Sigmoid colon (tissue), 7 donors: ENCODE data around the gene GMDS. TPM values are rescaled to one million over a fixed set of nuclear protein-coding genes. Genes with fewer than 3 reads are reported as not detected.

Experiments
- DNase-seq: peaks from one replicate; pipeline ENCODE4 v3.0.0-alpha.2; 2019
- H3K27ac ChIP-seq, 4 donors: fragments of 200-600 bp; sonication (generic); one replicate each; pipeline ENCODE4 v1.5.1; 2016 to 2019; ENCODE audit warnings: mild to moderate bottlenecking in 1 of 4
- H3K27me3 ChIP-seq, 3 donors: fragments of 200-600 bp; sonication (generic); one replicate each; pipeline ENCODE4 v1.5.1; 2019; ENCODE audit warnings: mild to moderate bottlenecking in 1 of 3
- H3K36me3 ChIP-seq, 4 donors: fragments of 200-600 bp; sonication (generic); one replicate each; pipeline ENCODE4 v1.5.1; 2016 to 2019
- H3K4me1 ChIP-seq, 4 donors: fragments of 200-600 bp; sonication (generic); one replicate each; pipeline ENCODE4 v1.5.1; 2017 to 2019
- H3K4me3 ChIP-seq, 4 donors: fragments of 200-600 bp; sonication (generic); one replicate each; pipeline ENCODE4 v1.5.1; 2017 to 2019; ENCODE audit warnings: mild to moderate bottlenecking in 2 of 4, moderate library complexity in 1 of 4
- H3K9me3 ChIP-seq, 4 donors: fragments of 200-600 bp in 3 of 4; sonication (generic) in 3 of 4; one replicate each; pipeline versions ENCODE4 v1.5.1 to v1.6.1; 2013 to 2019
- EP300 ChIP-seq, 4 donors: sonication (generic); formaldehyde crosslinking; IDR thresholded peaks; one replicate each; pipeline ENCODE4 v1.6.1; 2017; ENCODE audit warnings: antibody characterized with exemption in 4 of 4
- POLR2A ChIP-seq, 2 donors: fragments of 450-650 bp; IDR thresholded peaks; one replicate each; pipeline ENCODE4 v1.6.1; 2016; ENCODE audit warnings: antibody characterized with exemption in 2 of 2, mild to moderate bottlenecking in 2 of 2, moderate library complexity in 2 of 2
- POLR2AphosphoS5 ChIP-seq, 4 donors: sonication (generic); formaldehyde crosslinking; IDR thresholded peaks; one replicate each; pipeline ENCODE4 v1.6.1; 2017; ENCODE audit warnings: antibody characterized with exemption in 4 of 4
- WGBS, 2 donors: extraction: QIAGEN DNeasy Blood & Tissue Kit; methylation state at CpG; one replicate each; pipeline ENCODE4 v1.1.7; 2013; 5-methylcytosine and 5-hydroxymethylcytosine counted together
- intact Hi-C: fragments of 100-400 bp; cut with DNase I; formaldehyde crosslinking; loops from one replicate; pipeline ENCODE4 v1.15.1; 2023
- polyA plus RNA-seq, 3 donors: library from polyadenylated mRNA; stranded (reverse); fragments of 200-250 nt; gene quantifications; one replicate each; pipeline ENCODE4 v1.2.3, GENCODE V29; 2013
- total RNA-seq, 4 donors: library from RNA; depleted of rRNA; stranded (reverse); fragments of >200 nt; gene quantifications; one replicate each; pipeline ENCODE4 v1.1.0, GENCODE V29; 2016
- TF ChIP-seq, protein P1 (sequence below), 4 experiments: fragments of 450-650 bp in 3 of 4; fragments of 200-600 bp in 1 of 4; IDR thresholded peaks; one replicate each; pipeline ENCODE4 v1.5.1; 2016 to 2019; ENCODE audit warnings: antibody characterized with exemption in 4 of 4, mild to moderate bottlenecking in 3 of 4, moderate library complexity in 2 of 4
- donor health status: healthy with polysubstance abuse.
- donor health status: Bipolar disorder and iron deficiency.
- donor health status: healthy.

GMDS gene
- total and polyA plus RNA-seq, 7 donors, result 3.1 to 173 (median 9.4) TPM

DNA sequence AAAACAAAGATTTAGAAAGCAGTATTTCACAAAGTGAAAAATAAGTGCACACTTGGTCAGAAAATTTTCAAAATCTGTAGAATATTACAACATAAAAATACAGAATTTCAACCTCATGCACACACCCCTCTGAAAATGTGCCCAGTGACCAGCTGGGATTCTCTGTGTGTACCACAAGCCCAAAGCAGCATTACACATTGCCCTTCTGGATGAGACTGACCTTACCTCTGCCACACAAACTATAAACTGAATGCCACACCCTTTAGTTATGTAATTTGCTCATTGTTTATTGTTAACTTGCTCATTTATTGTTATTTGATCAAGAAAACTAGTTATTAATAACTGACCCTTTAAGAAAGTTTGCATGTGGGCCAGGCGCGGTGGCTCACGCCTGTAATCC, 332.7 kb downstream of the GMDS start:
- no peak overlapping the region for H3K27ac ChIP-seq
- no peaks in the 10 kb centered on the region for H3K9me3 ChIP-seq
- TF ChIP-seq POLR2A (IDR thresholded peaks at IDR 0.05) (no peak), POLR2AphosphoS5 (IDR thresholded peaks at IDR 0.05) (no peak), EP300 (IDR thresholded peaks at IDR 0.05) (no peak)
- TF ChIP-seq, protein P1, sequence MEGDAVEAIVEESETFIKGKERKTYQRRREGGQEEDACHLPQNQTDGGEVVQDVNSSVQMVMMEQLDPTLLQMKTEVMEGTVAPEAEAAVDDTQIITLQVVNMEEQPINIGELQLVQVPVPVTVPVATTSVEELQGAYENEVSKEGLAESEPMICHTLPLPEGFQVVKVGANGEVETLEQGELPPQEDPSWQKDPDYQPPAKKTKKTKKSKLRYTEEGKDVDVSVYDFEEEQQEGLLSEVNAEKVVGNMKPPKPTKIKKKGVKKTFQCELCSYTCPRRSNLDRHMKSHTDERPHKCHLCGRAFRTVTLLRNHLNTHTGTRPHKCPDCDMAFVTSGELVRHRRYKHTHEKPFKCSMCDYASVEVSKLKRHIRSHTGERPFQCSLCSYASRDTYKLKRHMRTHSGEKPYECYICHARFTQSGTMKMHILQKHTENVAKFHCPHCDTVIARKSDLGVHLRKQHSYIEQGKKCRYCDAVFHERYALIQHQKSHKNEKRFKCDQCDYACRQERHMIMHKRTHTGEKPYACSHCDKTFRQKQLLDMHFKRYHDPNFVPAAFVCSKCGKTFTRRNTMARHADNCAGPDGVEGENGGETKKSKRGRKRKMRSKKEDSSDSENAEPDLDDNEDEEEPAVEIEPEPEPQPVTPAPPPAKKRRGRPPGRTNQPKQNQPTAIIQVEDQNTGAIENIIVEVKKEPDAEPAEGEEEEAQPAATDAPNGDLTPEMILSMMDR (IDR thresholded peaks at IDR 0.05), result no peak
- no peaks in the 10 kb centered on the region for H3K4me1 ChIP-seq
- 96 to 97% methylated on average over 3 of the region's 3 CpGs for WGBS, 2 donors
- no peak for DNase-seq
- intact Hi-C loops, result no loop called here
- H3K36me3 ChIP-seq, result no peaks in the 10 kb centered on the region
- H3K27me3 ChIP-seq, result no peaks in the 10 kb centered on the region
- no peak overlapping the region for H3K4me3 ChIP-seq

DNA sequence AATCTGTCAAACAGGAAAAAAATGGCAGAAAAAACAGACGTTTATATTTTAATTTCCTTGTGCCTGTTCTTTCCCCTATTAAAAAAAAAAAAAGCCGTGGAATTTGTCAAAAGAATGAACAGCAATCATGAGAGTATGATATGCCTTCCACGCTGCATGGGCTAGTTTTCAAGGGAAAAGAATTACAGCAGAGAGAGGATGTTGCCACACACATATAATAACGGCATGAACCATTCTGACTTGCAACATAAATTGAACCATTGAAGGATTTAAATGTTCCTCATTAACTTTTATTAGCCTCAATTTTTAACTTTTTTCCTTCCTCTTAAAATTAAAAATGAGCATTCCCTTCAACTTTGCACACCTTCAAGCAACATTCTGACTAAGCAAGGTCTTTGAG, 333.9 kb downstream of the GMDS start:
- no peak overlapping the region for H3K27ac ChIP-seq

DNA sequence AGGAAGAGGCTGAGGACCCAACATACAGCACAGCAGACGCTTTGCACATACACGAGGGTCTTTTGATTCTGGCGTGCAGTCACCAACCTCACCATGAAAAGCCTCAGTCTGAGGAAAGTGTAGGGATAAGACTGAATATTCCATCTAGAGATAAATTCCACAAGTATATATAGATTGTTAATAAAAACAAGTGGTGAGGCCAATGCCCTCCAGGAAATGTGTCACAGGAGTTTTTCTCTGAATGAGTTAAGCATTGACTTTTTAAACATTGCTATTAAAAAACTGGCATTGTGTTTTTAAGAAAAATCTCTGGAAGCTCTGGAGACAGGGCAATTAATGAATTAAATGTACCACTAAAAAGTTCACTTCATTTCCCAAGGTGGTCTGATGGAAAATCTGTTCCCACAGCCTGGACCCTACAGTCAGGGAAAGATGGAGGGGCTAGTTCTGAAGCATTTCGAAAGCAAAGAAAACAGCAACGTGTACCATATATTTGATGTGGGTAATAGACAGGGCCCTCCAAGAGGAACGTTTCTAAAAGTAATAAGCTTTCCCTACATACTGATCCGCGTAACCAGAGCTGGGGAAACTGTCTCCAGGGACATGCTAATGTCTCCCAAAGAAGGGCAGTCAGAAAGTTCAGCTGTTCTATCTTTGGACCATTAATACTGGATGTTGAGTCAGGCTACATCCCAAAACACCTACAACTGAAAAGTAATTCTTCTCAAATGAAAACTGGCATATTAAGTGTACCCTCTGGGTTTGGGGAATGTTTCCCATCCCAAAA, 334.6 kb downstream of the GMDS start:
- no peaks in the 10 kb centered on the region for H3K9me3 ChIP-seq
- intact Hi-C loops, result no loop called here
- no peaks in the 10 kb centered on the region for H3K36me3 ChIP-seq
- H3K4me1 ChIP-seq, result no peaks in the 10 kb centered on the region
- no peak overlapping the region for H3K4me3 ChIP-seq
- no peak for DNase-seq
- H3K27ac ChIP-seq, result no peak overlapping the region
- TF ChIP-seq POLR2AphosphoS5 (IDR thresholded peaks at IDR 0.05) (no peak), POLR2A (IDR thresholded peaks at IDR 0.05) (no peak), EP300 (IDR thresholded peaks at IDR 0.05) (no peak)
- TF ChIP-seq, protein P1 (IDR thresholded peaks at IDR 0.05), result no peak
- H3K27me3 ChIP-seq, result no peaks in the 10 kb centered on the region
- 93% methylated on average over 8 of the region's 8 CpGs for WGBS, 2 donors

More for the DNA sequence above, 333.9 kb downstream of the GMDS start:
- WGBS, 2 donors, result 70 to 75% methylated on average over 4 of the region's 4 CpGs
- no peaks in the 10 kb centered on the region for H3K9me3 ChIP-seq
- H3K36me3 ChIP-seq, result no peaks in the 10 kb centered on the region
- intact Hi-C loops, result no loop called here
- TF ChIP-seq, protein P1 (IDR thresholded peaks at IDR 0.05), result no peak
- TF ChIP-seq EP300 (IDR thresholded peaks at IDR 0.05) (no peak), POLR2A (IDR thresholded peaks at IDR 0.05) (no peak), POLR2AphosphoS5 (IDR thresholded peaks at IDR 0.05) (no peak)
- DNase-seq, result no peak
- no peaks in the 10 kb centered on the region for H3K4me1 ChIP-seq
- no peaks in the 10 kb centered on the region for H3K27me3 ChIP-seq
- H3K4me3 ChIP-seq, result no peak overlapping the region

DNA sequence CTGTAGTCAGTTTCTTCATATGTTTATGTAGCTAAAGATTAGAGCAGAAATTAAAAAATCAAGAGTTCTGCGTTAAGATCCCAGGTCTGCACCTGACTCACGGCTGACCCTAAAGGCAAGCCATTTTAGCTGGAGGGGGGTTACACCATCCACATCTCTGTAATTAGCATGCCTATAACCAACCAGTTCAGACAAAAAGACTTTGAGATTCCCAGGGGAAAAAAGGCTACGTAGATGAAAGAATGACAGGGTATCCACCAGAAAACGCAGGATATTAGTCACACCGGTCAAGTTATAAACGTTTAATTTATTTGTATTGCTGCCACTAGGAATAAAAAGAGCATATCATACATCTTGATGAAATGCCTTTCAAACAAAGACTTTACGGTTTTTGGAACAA, 336.6 kb downstream of the GMDS start:
- no peak overlapping the region for H3K27ac ChIP-seq
- no peaks in the 10 kb centered on the region for H3K36me3 ChIP-seq
- 91% methylated on average over 7 of the region's 7 CpGs for WGBS, 2 donors
- no peak overlapping the region for H3K4me3 ChIP-seq
- H3K9me3 ChIP-seq, result no peaks in the 10 kb centered on the region
- TF ChIP-seq POLR2AphosphoS5 (IDR thresholded peaks at IDR 0.05) (no peak), EP300 (IDR thresholded peaks at IDR 0.05) (no peak), POLR2A (IDR thresholded peaks at IDR 0.05) (no peak)
- TF ChIP-seq, protein P1 (IDR thresholded peaks at IDR 0.05), result no peak
- intact Hi-C loops, result no loop called here
- DNase-seq, result no peak
- H3K4me1 ChIP-seq, result peaks cover 0 to 3% (median 1%) of the 10 kb centered on the region in 4 donors
- H3K27me3 ChIP-seq, result no peaks in the 10 kb centered on the region
